Ovary (tissue), 9 donors: Measurements from ENCODE around the gene TRAF3. TPM values are rescaled to one million over a fixed set of nuclear protein-coding genes. Genes with fewer than 3 reads are reported as not detected.

ENCODE experiments used
- DNase-seq, 5 donors: peaks; one replicate each; pipeline ENCODE4 v3.0.0-alpha.2; 2019 to 2020
- H3K27ac ChIP-seq, 2 donors: fragments of 200-600 bp; one replicate each; pipeline versions ENCODE4 v1.5.1 to v1.8.0; 2019 to 2022
- H3K27me3 ChIP-seq: fragments of 200-600 bp; one replicate; pipeline ENCODE4 v1.8.0; 2022
- H3K36me3 ChIP-seq: fragments of 200-600 bp; sonication (generic); one replicate; pipeline ENCODE4 v1.5.1; 2019
- H3K4me1 ChIP-seq: one replicate; pipeline ENCODE4 v1.8.1; 2013; ENCODE audit warnings: mild to moderate bottlenecking, moderate library complexity; ENCODE audit not compliant: insufficient read depth
- H3K4me3 ChIP-seq: fragments of 200-600 bp; sonication (generic); one replicate; pipeline ENCODE4 v1.5.1; 2017
- H3K9me3 ChIP-seq, 2 donors: fragments of 200-600 bp in 1 of 2; sonication (generic) in 1 of 2; one replicate each; pipeline versions ENCODE4 v1.5.1 to v1.8.1; 2013 to 2019; ENCODE audit warnings: mild to moderate bottlenecking in 1 of 2, moderate library complexity in 1 of 2
- EP300 ChIP-seq: sonication (generic); formaldehyde crosslinking; IDR thresholded peaks from one replicate; pipeline ENCODE4 v1.6.1; 2017; ENCODE audit warnings: antibody characterized with exemption
- POLR2A ChIP-seq: fragments of 450-650 bp; IDR thresholded peaks from one replicate; pipeline ENCODE4 v1.6.1; 2017; ENCODE audit warnings: antibody characterized with exemption, mild to moderate bottlenecking, moderate library complexity
- WGBS, 3 donors: extraction: QIAGEN DNeasy Blood & Tissue Kit in 1 of 3; methylation state at CpG; one replicate each; pipeline versions ENCODE4 v1.1.5 to v1.1.7; 2013 to 2017; 5-methylcytosine and 5-hydroxymethylcytosine counted together
- intact Hi-C, 4 donors: fragments of 100-400 bp; cut with DNase I; formaldehyde crosslinking; loops; one replicate each; pipeline versions ENCODE4 v1.11.0 to v1.15.1; 2022 to 2023
- polyA plus RNA-seq, 2 donors: library from polyadenylated mRNA; stranded (reverse); fragments of 200-250 nt in 1 of 2; fragments of 350-450 nt in 1 of 2; fragmentation: Illumina TruSeq in 1 of 2; extraction: RNeasy Lipid Tissue Mini Kit (QIAGEN cat#74804) in 1 of 2; gene quantifications; one replicate each; pipeline ENCODE4 v1.2.3, GENCODE V29; 2013 to 2014
- total RNA-seq, 7 donors: library from RNA; depleted of rRNA in 2 of 7; stranded (reverse); fragments of >200 nt in 2 of 7; fragmentation: NEBNext Ultra II Directional in 3 of 7; extraction: Animal tissue kit (Norgen Biotek cat#: 25700) in 3 of 7; gene quantifications; one replicate each; pipeline versions ENCODE4 v1.1.0 to v1.2.4, GENCODE V29; 2016 to 2023
- TF ChIP-seq, protein P1 (sequence below), 3 donors: fragments of 450-650 bp in 2 of 3; fragments of 200-600 bp in 1 of 3; IDR thresholded peaks; one replicate each; pipeline versions ENCODE4 v1.5.1 to v1.8.0; 2016 to 2022; ENCODE audit warnings: antibody characterized with exemption in 3 of 3, mild to moderate bottlenecking in 1 of 3
- donor health status: DM: no; HTN: no; CAD: no; lungs with moderate emphysema.
- donor health status: DM: no; HTN: no; CAD: no.
- donor health status: Bipolar disorder and iron deficiency.
- donor health status: DM: yes; HTN: yes; CAD: no.
- donor health status: DM: no; HTN: no; CAD: no.
- donor health status: DM: yes; HTN: yes; CAD: no.

Gene TRAF3
- total and polyA plus RNA-seq, 9 donors: 2.9 to 17.0 (median 11.4) TPM

DNA sequence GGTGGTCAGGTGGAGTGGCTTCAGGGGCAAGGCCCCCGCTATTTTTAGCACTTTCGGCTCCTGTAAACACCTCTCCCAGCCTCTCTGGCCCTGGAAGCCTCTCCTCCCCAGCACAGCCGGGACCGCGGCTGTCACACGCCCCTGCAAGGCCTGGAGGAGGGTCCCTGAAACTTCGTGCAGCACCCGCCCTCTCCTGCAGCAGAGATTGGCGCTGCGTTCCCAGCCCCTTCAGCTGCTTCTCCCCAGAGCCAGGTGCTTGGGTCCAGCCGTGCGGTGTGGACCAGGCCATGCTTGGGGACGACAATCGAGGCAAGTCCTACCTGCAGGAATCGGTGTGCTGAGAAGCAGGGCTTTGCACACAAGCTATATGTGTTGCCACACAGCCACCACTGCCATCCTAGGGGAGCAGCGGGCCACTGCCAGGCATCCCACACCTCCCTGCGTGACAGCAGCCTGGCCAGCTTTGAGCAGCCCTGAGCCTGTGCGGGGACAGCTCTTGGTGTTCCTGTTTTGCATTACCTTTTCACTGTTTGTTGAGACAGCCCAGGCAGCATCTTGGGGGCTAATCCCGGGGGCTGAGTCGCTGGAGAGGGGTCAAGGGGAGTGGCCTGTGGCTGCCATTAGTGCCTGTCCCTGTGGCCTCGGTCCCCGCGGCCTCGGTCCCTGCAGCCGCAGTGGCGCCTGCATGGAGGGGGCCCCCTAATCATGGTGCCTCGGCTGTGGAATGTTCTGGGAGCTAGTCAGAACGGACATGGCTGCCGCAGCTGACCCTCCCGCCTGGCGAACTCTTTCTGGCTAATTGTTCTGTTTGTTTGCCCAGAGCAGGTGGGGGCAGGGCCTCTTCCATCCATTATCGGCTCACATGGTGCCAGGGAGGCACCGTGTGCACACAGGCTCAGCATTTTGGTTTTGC is 27.6 kb upstream of the TRAF3 start:
- TF ChIP-seq EP300: no peak
- TF ChIP-seq, protein P1, sequence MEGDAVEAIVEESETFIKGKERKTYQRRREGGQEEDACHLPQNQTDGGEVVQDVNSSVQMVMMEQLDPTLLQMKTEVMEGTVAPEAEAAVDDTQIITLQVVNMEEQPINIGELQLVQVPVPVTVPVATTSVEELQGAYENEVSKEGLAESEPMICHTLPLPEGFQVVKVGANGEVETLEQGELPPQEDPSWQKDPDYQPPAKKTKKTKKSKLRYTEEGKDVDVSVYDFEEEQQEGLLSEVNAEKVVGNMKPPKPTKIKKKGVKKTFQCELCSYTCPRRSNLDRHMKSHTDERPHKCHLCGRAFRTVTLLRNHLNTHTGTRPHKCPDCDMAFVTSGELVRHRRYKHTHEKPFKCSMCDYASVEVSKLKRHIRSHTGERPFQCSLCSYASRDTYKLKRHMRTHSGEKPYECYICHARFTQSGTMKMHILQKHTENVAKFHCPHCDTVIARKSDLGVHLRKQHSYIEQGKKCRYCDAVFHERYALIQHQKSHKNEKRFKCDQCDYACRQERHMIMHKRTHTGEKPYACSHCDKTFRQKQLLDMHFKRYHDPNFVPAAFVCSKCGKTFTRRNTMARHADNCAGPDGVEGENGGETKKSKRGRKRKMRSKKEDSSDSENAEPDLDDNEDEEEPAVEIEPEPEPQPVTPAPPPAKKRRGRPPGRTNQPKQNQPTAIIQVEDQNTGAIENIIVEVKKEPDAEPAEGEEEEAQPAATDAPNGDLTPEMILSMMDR (IDR thresholded peaks at IDR 0.05): no peak
- no peak for TF ChIP-seq POLR2A
- Histone ChIP-seq H3K36me3 (no peaks in the 10 kb centered on the region), H3K27ac (no peak overlapping the region), H3K27me3 (no peaks in the 10 kb centered on the region), H3K4me3 (no peak overlapping the region), H3K9me3 (no peaks in the 10 kb centered on the region), H3K4me1 (no peaks in the 10 kb centered on the region)
- intact Hi-C loops: no loop called here
- WGBS, 3 donors: 78 to 79% (median 78%) methylated on average over 33 of the region's 33 CpGs
- no peak for DNase-seq

DNA sequence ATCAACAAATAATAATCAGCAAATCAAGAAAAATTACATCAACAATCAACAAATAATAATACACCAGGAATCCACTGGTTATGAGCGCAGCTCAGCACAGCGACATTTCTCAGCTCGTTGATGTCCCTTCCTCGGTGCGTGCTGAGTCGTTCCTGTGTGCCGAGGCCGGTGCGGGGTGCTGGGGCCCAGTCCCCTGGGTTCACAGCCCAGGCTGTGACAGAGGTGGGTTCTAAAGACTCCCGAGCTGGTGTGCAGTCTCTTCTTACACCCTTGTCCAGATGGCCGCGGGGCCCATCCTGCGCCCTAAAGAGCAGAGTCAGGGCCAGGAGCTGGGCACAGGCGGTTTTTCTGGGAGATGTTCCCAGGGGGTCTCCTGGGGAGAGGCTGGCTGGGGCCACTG is 26.9 kb upstream of the TRAF3 start:
- WGBS, 3 donors: 96 to 98% (median 96%) methylated on average over 14 of the region's 14 CpGs
- no peak for DNase-seq
- TF ChIP-seq EP300 (no peak), POLR2A (no peak)
- TF ChIP-seq, protein P1 (IDR thresholded peaks at IDR 0.05): no peak
- H3K27me3 ChIP-seq: no peaks in the 10 kb centered on the region
- no peaks in the 10 kb centered on the region for H3K9me3 ChIP-seq
- H3K36me3 ChIP-seq: no peaks in the 10 kb centered on the region
- no peaks in the 10 kb centered on the region for H3K4me1 ChIP-seq
- no peak overlapping the region for H3K4me3 ChIP-seq
- no peak overlapping the region for H3K27ac ChIP-seq
- intact Hi-C loops: no loop called here

DNA sequence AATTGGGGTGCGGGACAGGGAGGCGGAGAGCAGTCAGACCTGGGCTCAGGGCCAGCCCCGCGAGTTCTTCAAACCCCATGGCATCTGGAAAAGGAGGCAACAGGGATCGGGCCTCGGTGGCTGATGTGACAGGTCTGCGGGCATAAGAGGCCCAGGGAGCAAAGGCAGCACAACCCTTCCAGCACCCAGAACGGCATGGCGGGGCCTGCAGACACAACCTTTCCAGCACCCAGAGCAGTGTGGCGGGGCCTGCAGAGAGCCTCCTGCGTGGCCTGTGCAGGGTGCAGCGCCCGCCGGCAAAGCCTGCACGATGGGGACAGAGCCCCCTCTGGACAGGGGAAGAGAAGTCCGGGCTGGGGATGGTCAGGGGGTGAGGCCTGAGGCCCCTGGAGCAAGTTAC is 26.2 kb upstream of the TRAF3 start:
- no peaks in the 10 kb centered on the region for H3K36me3 ChIP-seq
- no peak overlapping the region for H3K27ac ChIP-seq
- no peaks in the 10 kb centered on the region for H3K9me3 ChIP-seq
- H3K4me3 ChIP-seq: no peak overlapping the region
- TF ChIP-seq POLR2A (no peak), EP300 (no peak)
- TF ChIP-seq, protein P1 (IDR thresholded peaks at IDR 0.05): no peak
- intact Hi-C loops: no loop called here
- 90 to 94% (median 92%) methylated on average over 15 to 16 of the region's 16 CpGs for WGBS, 3 donors
- H3K4me1 ChIP-seq: no peaks in the 10 kb centered on the region
- no peak for DNase-seq
- H3K27me3 ChIP-seq: no peaks in the 10 kb centered on the region

DNA sequence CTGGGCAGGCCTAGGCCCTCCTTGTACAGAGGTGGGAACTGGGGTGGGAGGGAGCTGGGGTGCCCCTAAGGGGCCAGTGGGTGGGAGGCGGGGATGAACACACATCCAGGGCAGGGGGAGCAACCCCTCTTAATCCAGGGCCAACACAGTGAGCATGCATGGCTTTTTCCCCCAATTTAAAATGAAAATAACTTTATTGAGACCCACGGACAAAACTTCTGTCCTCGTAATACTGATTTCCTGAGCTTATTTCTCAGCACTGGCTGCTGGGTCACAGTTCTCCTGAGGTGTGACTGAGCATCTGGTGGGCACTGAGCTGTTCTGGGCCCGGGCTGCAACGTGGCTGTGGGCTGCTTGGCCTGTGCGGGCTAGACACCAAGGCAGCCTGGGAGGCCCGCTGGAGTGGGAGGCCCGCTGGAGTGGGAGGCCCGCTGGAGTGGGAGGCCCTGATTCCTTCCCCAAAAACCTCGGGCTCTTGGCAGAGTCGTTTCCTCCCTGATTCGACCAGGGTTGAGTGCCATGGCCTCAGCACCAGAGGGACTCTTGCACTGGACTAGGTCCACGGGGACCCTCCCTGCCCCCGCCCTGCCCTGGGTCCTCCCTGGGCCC is 24.9 kb upstream of the TRAF3 start:
- no peaks in the 10 kb centered on the region for H3K9me3 ChIP-seq

More for the DNA sequence above, 24.9 kb upstream of the TRAF3 start:
- no peaks in the 10 kb centered on the region for H3K4me1 ChIP-seq
- intact Hi-C loops: no loop called here
- H3K36me3 ChIP-seq: no peaks in the 10 kb centered on the region
- H3K4me3 ChIP-seq: no peak overlapping the region
- WGBS, 3 donors: 77 to 81% (median 79%) methylated on average over 14 of the region's 14 CpGs
- H3K27ac ChIP-seq: no peak overlapping the region
- no peak for TF ChIP-seq POLR2A
- no peak for DNase-seq
- no peaks in the 10 kb centered on the region for H3K27me3 ChIP-seq
